Fibroblast of villous mesenchyme (primary cell): ENCODE measurements around the gene CCR7. TPM values are rescaled to one million over a fixed set of nuclear protein-coding genes. Genes with fewer than 3 reads are reported as not detected.

Experiments
- DNase-seq: peaks from one replicate; pipeline ENCODE4 v3.0.0-alpha.2; 2010; ENCODE audit warnings: low read depth
- H3K4me3 ChIP-seq: 2 replicates; pipeline ENCODE4 v1.5.1; 2011; ENCODE audit warnings: low read depth, mild to moderate bottlenecking, low read length
- total RNA-seq: library from RNA; depleted of rRNA; stranded (reverse); fragments of >200 nt; gene quantifications from 2 replicates; pipeline ENCODE4 v1.2.3, GENCODE V29; 2012
- TF ChIP-seq, protein P1 (sequence below): IDR thresholded peaks from 2 replicates; pipeline ENCODE4 v1.5.1; 2012; ENCODE audit warnings: low read depth, mild to moderate bottlenecking, low read length; ENCODE audit not compliant: insufficient read depth

The CCR7 gene
- total RNA-seq, 1 donor, result not detected

DNA sequence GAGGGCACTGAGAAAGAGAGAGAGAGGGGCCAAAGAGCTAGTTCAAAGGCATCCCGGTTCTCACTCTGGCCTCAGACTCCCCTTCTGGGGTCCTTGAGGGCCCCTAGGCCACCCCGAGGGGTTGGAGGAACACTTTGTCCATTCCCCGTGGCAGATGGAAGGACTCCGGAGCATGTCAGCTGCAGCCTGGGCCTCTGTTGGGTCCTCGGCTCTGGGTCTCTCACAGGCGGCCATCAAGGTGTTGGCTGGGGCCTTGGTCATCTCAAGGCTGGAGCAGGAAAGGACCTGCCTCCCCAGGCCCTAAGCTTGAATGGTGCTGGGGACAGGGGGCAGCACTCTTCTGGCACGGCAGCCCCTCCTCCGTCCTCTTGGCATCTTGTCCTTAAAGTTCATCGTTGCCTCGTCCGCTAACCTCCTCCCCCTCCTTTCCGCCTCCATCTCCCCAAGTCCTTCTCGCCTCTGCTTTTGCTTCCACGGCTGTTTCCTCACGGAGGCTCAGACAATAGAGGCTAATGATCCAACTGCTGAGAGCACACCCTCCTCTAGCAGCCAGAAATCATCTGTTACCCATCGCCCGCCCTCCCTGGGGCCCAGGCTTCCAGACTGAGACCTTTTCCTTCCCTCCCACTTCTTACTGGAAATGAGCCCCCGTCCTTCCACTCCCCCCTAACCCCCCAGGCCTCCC is 23.3 kb downstream of the CCR7 start:
- no peak overlapping the region for H3K4me3 ChIP-seq
- TF ChIP-seq, protein P1, sequence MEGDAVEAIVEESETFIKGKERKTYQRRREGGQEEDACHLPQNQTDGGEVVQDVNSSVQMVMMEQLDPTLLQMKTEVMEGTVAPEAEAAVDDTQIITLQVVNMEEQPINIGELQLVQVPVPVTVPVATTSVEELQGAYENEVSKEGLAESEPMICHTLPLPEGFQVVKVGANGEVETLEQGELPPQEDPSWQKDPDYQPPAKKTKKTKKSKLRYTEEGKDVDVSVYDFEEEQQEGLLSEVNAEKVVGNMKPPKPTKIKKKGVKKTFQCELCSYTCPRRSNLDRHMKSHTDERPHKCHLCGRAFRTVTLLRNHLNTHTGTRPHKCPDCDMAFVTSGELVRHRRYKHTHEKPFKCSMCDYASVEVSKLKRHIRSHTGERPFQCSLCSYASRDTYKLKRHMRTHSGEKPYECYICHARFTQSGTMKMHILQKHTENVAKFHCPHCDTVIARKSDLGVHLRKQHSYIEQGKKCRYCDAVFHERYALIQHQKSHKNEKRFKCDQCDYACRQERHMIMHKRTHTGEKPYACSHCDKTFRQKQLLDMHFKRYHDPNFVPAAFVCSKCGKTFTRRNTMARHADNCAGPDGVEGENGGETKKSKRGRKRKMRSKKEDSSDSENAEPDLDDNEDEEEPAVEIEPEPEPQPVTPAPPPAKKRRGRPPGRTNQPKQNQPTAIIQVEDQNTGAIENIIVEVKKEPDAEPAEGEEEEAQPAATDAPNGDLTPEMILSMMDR, result no peak
- DNase-seq, result no peak

DNA sequence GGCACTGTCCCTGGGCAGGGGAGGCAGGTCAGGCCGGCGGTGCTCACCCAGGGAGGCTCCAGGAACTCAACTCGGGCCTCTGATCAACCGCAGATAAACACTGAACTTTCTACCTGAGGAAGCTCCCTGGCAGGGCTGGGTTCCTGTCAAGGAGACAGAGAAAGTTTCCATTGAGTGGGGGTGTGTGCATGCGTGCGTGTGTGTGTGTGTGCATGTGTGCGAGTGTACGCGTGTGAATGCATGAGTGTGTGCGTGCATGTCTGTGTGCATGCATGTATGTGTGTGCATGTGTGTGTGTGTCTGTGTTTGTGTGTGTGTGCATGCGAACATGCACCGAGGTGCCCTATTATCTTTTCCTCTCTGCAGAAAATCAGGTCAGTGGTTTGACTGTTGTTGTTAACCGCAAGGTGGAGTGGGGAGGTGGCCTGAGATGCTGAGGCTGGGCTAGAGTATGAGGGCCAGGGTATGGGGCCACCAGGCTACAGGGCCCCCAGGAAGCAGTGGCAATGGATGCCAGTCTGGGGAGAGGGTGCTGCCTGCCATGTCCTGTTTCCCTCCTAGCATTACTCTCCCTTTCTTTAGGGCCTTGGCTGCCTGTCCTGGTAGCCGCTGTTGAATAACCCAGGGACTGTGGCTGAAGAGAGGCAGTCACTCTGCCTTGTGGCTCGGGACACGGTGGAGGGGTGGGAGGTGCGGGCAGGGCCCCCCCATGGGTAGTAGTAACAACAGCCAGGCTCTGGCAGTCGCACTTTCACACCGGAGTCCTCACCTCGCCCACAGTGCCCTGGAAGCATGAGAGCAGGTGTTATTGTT is 24.0 kb downstream of the CCR7 start:
- H3K4me3 ChIP-seq, result no peak overlapping the region
- TF ChIP-seq, protein P1, result no peak
- no peak for DNase-seq

DNA sequence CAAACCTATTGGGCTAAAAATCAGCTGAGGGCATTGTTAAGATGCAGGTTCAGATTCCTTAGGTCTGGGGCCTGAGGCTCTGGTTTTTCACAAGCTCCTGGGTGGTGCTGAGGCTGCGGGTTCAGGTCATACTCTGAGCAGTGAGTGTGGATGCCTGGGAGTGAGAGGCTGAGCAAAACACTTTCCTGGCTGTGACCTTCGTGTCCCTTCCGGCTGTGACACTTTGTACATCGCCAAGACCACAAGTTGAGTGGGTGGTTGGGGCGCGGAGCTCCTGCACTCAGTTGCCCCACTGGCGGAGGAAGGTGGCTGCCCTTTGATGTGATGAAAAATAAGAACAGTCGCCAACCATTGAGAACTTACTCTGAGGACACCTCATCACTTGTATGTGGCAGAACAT is 24.8 kb downstream of the CCR7 start:
- DNase-seq, result no peak
- TF ChIP-seq, protein P1, result no peak
- H3K4me3 ChIP-seq, result no peak overlapping the region

DNA sequence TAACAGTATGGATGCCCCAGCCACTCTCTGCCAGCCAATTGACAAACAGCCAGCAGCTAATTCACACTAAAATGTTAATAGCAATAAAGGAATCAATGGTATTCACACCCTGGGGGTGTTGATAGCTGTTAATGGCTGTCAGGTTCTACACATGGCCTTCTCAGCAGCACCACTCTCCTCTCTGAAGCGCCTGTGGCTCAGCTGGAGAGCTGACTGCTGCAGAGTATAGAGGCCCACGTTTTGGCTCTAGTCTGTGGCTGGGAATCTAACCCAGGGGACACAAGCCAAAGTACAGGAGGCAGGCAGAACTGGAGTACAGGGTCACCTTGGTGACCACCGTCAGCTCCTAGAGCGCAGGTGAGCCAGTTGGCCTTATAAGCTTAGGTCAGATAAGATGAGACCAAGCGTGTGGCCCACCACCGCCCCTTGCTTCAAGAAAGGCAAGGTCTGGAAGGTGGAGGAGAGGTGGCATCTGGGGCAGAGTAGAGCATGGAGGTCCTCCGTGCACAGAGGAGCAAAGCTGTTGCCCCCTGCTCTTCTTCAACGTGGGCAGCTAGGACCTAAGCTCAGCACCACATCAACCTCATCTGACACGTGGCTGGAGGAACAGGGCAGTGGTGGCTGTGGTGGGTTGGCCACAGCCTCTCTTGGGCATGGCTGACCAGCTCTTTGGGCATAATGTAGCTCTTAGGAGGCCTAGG is 25.4 kb downstream of the CCR7 start:
- H3K4me3 ChIP-seq, result no peak overlapping the region
- no peak for DNase-seq
- TF ChIP-seq, protein P1, result no peak

DNA sequence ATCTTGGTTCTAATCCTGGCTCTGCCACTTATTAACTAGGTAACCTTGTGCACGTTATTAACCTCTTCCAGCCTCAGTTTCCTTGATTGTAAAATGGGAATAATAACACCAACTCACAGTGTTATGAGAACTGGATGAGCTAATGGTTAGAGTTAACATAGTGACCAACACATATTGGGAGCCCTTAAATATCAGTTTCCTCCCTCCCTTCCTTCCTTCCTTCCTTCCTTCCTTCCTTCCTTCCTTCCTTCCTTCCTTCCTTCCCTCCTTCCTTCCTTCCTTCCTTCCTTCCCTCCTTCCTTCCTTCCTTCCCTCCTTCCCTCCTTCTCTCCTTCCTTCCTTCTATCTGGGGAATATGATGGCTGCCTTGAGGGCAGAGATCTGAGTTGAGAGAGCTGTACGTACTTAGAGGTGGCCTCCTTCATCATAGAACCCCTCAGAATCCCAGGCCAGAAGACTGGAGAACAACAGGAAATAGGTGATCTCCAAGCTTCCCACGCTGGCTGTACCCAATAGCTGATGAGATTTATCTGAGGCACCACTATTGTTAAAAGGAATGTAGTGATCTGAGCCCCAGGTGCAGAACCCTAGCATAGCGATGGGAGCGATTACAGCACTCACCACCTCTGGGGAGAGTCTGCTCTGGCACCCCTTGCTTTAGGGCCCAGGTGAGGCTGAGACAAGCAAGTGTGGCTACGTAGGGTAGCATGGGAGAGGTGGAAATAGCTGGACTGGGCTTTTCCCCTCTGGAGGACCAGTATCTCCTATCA is 26.2 kb downstream of the CCR7 start:
- no peak for DNase-seq
- TF ChIP-seq, protein P1, result no peak

More for the DNA sequence above, 26.2 kb downstream of the CCR7 start:
- H3K4me3 ChIP-seq, result no peak overlapping the region
